ENCODE results near the gene WDPCP.

DNA sequence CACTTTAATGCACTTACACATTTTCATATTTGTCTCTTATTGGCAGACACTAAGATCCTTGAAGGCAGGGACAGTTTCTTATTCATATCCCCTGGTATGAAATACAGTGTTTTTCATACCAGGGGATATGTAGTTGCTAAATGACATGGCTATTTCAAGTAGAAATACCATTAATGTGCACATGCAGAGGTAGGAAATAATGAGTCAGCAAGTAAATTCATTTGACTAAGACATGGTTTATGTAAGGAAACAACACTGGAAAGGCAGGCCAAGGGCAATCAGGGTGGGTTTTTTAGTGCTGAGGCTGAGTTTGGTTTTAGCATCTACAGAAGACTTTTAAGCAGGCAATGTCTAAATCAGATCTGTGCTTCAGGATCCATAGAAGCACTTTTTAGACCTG lies 155.9 kb downstream of the WDPCP start:
- TF ChIP-seq POLR2AphosphoS5 (IDR thresholded peaks at IDR 0.05): no peak
- TF ChIP-seq, protein P1, sequence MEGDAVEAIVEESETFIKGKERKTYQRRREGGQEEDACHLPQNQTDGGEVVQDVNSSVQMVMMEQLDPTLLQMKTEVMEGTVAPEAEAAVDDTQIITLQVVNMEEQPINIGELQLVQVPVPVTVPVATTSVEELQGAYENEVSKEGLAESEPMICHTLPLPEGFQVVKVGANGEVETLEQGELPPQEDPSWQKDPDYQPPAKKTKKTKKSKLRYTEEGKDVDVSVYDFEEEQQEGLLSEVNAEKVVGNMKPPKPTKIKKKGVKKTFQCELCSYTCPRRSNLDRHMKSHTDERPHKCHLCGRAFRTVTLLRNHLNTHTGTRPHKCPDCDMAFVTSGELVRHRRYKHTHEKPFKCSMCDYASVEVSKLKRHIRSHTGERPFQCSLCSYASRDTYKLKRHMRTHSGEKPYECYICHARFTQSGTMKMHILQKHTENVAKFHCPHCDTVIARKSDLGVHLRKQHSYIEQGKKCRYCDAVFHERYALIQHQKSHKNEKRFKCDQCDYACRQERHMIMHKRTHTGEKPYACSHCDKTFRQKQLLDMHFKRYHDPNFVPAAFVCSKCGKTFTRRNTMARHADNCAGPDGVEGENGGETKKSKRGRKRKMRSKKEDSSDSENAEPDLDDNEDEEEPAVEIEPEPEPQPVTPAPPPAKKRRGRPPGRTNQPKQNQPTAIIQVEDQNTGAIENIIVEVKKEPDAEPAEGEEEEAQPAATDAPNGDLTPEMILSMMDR (IDR thresholded peaks at IDR 0.05; ENCODE audit: poor library complexity, severe bottlenecking): no peak
- no peak for TF ChIP-seq EZH2 (IDR thresholded peaks at IDR 0.05; ENCODE audit: borderline replicate concordance, insufficient read depth, low read length, poor library complexity, severe bottlenecking)
- no peak for TF ChIP-seq RAD21 (conservative IDR thresholded peaks at IDR 0.05)
- TF ChIP-seq, protein P2, sequence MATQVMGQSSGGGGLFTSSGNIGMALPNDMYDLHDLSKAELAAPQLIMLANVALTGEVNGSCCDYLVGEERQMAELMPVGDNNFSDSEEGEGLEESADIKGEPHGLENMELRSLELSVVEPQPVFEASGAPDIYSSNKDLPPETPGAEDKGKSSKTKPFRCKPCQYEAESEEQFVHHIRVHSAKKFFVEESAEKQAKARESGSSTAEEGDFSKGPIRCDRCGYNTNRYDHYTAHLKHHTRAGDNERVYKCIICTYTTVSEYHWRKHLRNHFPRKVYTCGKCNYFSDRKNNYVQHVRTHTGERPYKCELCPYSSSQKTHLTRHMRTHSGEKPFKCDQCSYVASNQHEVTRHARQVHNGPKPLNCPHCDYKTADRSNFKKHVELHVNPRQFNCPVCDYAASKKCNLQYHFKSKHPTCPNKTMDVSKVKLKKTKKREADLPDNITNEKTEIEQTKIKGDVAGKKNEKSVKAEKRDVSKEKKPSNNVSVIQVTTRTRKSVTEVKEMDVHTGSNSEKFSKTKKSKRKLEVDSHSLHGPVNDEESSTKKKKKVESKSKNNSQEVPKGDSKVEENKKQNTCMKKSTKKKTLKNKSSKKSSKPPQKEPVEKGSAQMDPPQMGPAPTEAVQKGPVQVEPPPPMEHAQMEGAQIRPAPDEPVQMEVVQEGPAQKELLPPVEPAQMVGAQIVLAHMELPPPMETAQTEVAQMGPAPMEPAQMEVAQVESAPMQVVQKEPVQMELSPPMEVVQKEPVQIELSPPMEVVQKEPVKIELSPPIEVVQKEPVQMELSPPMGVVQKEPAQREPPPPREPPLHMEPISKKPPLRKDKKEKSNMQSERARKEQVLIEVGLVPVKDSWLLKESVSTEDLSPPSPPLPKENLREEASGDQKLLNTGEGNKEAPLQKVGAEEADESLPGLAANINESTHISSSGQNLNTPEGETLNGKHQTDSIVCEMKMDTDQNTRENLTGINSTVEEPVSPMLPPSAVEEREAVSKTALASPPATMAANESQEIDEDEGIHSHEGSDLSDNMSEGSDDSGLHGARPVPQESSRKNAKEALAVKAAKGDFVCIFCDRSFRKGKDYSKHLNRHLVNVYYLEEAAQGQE (IDR thresholded peaks at IDR 0.05; ENCODE audit: borderline replicate concordance): no peak
- TF ChIP-seq TAF1 (IDR thresholded peaks at IDR 0.05; ENCODE audit: low read depth): no peak
- no peak for TF ChIP-seq EP300 (conservative IDR thresholded peaks at IDR 0.05; ENCODE audit: poor library complexity, severe bottlenecking)
- no peak for TF ChIP-seq MXI1 (conservative IDR thresholded peaks at IDR 0.05; ENCODE audit: poor library complexity, severe bottlenecking)

Measured in neural cell (in vitro differentiated cells).